SKM-1 treated with dmso at 0.1 percent for 144 hours (cell line): ENCODE results near the gene STKLD1.

Experiments
- DNase-seq: peaks from one replicate; lab custom pipeline; 2025; ENCODE audit not compliant: unreplicated experiment; lab: John Stamatoyannopoulos, UW

STKLD1 gene

DNA sequence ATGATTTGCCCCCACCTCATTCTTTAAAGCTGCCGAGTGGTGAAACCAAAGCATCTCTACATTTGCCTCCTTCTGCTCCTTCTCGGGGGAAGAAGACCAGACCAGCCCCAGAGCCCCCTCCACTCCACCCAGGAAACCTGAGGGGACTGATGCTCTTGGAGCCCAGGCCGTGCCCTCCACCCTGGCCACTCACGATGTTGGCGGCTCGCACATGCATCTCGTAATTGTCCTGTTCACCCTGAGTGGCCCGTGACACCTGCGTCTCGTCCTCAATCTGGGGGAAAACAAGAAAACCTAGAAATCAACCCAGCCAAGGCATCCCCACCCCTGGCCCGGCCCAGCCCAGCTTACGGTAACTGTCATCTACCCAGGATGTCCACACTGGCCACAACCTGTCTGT, 31.2 kb upstream of the STKLD1 start:
- no peak for DNase-seq

DNA sequence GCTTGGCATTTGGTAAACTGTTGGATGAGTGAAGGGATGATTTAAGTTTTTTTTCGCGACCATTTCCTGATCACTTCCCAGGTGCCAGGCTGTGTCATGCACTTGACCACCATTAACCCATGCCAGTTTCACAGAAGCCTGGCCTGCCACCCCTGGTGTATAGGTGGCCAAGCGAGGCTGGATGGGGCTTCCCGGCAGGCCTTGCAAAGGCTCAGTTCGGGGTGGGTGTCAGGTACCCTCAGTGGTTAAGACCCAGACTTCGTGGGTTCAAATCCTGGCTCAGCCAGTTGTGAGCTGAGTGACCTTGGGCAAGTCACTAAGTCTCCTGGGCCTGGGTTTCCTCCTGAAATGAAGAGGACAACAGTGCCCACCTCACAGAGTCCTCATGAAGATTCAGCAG, 30.6 kb upstream of the STKLD1 start:
- no peak for DNase-seq

DNA sequence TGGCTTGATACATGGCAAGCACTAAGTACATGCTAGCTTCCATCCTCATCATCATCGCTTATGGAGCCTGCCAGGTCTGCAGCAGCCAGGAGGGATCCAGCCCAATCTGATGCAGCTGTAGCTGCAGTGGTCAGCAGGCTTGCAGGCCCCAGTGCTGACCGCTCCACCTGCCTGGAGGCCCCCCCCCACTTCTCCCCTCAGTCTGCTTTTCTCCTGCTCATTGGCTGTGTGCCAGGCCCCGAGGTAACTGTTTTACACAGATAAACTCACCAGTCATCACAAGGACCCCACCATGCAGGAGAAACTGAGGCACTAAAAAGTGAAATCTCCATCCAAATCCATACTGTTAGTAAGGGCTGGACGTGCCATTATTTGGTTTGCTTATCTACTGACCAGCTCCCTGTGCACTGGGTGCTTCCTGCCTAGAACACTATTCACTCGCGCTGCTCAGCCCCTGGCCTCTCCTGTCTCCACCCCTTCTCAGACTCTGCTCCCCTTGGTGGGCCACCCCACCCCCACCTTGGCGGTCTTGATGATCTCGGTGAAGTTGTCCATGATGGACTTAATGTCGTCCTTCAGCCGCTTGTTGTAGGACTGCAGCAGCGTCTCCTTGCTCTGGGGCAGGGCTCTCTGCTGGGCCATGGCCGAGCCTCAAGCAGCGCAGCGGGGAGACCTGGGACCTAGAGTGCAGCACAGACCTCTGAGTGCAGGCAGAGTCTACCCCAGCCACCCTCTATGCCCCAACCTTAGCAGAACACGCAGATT, 30.0 kb upstream of the STKLD1 start:
- no peak for DNase-seq

DNA sequence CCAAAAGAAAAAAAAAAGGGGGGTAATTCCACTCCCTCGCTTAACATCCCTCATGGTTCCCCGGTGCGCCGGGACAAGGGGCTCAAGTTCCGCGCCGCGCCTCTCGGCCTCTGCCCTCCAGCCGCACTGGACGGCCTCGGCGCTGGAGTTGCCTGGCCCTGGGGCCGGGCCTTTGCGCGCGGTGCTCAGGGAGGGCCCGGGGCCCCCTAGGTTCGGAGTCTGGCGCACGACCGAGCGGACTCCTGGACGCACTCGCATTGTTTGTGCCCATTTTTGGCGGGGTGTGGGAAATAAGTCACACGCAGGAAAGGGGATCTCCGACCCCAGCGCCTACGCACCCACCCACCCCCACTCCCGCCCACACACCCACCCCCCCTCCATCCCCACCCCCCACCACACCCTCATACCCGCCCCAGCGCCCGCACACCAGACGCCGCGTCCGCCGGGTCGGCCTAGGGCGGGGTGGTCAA, 28.6 kb upstream of the STKLD1 start:
- DNase-seq = no peak

DNA sequence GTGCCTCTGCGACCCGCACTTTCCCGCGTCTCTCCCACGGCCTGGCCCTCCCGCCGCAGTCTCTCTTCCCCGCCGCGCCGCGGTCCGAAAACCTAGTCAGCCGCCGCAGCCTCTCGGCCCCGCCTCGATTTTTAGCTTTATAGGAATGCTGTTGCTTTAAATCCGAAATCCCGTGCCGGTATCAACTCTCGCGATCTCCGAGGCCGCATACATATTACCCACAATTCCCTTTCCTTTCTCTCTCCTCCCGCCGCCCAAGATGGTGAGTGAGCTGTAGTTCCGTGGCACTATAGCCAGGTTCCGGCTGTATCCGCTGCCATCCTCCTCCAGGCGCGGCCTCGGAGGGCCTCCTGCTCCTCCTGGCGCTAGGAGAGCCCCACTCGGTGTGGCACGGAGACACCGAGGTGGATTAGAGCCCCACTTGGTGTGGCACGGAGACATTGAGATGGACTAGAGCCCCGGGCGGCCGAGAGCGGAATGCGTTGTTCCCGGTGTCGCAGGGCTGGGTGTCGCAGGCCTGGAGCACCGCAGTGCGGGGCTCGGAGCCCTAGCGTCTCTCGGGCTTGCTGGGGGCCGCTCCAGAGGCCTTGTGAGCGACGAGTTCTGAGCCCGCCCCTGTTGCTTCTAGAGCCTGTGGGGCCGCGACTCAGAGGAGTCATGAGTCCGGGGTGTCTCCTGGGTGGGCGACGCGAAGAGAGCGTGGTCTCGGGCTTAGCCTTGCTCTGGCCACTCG, 28.0 kb upstream of the STKLD1 start, which contains the start of the genes MED22 and RPL7A:
Gene MED22, minus strand, starts transcription at position 147 of the 733 bp plus-strand sequence. CDS start 1,469 bp downstream, outside the sequence.
Gene RPL7A, plus strand, starts transcription at position 234 of the 733 bp plus-strand sequence. Its CDS starts 26 bp downstream, at position 260.
- DNase-seq = peak; percentile 94

DNA sequence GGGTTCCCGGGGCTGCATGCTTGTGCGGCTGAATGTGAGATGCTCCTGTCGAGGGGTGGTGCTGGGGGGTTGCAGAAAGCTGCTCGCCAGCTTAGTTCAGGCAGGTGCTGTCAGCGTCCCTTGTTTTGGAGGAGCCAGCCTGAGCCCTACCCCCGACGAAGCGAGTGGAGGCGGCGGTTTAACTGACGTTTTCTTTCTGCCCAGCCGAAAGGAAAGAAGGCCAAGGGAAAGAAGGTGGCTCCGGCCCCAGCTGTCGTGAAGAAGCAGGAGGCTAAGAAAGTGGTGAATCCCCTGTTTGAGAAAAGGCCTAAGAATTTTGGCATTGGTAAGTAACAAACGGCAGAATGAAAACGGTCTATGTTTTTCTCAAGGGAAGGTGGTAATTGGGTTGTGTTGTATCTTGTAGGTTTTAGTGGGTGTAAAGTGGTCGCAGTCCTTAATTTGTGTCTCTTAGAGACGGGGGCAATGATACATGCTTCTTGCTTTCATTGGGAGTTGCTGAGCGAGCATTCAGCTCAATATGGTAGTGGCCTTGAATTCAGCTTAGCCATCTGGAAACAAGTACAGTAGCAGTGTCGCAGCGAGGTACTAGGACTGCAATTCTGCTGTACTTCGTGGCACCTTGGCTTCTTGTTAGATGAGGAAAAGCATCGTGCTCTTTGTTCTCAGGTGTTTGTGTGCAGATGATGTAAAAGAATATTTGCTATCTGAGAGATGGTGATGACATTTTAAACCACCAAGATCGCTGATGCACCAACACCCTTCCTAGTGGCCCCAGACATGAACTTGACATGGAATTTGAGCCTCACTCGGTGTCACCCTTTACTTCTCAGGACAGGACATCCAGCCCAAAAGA, 27.2 kb upstream of the STKLD1 start:
- DNase-seq = no peak

DNA sequence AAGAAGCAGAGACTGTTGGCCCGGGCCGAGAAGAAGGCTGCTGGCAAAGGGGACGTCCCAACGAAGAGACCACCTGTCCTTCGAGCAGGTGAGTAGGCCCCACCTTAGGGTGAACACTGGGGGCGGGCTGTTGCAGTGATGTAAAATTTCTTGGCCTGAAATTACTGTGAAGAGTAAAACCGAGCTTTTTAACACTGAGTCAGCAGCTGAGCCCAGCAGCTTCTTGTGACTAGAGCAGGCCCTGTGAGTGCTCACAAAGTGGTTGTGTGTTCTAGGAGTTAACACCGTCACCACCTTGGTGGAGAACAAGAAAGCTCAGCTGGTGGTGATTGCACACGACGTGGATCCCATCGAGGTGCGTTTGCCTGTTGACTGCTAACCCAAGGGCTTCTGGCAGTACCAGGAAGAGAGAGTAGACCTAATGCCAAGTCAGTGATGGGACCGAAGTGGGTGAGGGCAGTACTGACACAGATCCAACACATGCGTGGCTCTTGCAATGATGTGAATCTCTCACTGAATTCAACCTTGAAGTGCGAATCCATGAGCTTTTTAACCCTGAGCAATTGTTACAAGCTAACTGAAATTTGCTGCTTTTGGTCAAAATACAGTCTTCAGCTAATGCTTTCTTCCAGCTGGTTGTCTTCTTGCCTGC, 26.1 kb upstream of the STKLD1 start:
- DNase-seq = no peak

DNA sequence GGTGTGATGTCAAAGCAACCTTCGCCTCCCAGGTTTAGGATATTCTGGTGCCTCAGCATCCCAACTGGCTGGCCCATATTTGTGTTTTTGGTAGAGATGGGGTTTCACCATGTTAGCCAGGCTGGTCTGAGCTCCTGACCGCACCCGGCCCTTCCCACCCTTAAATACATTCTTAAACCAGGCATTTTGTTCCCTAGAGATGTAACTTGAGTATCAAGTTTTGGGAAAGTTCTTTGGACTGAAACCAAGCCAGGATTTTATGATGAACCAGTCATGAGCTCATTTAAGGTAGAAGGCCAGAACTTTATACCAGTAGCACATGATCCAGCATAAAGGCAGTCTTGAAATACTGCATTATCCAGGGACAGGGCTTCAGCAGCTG, 24.6 kb upstream of the STKLD1 start:
- no peak for DNase-seq

DNA sequence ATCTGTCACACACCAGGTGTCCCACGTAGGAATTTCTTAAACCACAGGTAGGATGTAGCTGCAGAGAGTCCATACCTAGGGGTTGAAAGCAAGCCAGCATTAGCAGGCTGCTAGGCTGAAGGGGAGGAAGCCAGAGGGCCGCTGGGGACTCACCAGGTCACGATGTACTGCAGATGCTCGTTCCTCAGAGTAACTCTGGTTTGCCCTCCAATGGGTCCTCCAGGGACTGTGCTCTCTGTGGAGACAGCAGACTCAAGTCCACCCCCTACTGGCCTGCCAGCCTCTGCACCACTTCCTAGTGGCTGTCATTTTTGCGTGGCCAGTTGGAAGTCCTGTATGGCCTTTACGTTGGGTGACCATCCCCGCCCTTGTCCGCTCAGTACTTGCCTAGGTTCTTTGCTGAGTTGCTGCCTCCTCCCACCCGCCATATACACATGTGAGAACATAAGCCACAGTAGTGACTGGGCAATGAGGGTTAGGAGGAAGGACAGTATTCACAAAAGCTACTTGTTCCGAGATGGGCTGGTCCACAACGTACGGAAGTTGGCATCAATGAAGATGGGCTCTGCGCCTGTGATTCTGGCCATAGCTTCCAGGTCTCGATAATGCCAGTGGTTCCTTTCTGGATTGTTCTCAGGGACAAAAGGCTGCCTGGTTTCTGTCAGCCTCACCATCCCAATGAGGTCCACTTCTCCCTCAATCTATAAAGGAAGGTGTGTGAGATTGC, 24.1 kb upstream of the STKLD1 start:
- DNase-seq = peak; percentile 69

DNA sequence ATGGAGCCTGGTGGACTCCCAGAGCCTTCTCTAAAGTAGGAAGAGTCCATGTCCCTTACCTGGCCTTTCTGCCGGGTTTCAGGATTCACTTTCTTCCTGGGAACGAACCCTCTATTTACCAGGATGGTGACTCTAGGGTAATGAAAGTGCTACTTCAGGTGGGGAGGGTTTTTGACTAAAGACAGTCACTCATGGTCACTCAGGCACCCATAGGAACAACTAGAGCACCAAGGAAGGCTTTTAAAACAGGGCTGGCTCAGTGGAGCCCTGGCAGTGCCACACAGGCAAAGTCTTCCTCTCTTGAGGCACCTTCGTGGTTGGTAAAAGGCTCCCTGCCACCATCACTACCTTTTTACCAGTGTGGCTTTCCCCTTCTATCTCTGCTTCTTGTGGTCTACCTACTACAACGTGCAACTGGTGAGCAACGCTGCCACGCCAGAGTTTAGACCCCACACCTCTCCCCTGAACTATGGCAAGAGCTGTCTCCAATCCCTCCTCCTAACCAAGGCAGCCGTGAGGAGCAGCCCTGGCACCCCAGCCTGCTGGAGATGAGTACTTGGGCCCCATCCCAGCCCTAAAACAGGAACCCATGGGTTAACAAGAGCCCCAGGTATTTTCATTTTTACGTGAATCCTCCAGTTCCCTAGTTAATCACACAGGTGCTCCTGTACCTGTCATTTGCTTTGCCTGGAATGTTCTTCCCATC, 23.4 kb upstream of the STKLD1 start:
- no peak for DNase-seq

DNA sequence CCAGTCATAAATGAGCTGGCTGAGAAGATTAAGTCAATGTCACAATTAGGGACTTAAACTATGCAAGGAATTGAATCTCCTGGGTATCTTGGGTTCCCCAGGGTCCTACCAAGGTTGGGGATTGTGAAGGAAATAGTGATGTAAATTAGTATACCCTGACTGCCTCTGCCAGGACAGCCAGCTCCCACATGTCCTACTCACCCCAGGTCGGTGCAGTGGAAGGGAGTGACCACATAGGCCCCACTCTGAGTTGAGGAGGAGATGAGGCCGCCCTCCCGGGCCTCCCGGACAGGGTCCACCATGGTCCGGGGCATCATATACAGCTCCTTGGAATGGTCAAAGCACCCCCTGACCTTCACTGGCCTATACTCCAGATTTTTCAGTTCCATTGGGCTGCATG, 22.6 kb upstream of the STKLD1 start:
- no peak for DNase-seq

DNA sequence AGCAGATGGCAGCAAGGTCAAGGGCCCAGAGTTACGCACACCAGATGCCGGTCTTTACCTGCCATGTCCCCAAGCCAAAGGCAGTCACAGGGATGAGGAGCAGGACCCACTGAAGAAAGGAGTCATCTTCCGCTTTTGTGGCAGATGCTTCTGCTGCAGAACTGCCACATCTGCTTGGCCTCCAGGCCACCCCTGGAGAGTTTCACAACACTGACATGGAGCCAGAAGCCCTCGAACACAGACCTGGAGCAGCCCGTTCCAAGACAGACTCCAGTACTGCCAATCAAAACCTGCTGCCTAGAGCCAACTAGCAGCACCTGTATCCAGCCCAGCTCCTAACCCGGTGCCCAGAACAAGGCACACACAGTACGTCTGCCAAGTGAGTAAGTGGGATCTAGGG, 21.4 kb upstream of the STKLD1 start:
- DNase-seq = peak; percentile 19

DNA sequence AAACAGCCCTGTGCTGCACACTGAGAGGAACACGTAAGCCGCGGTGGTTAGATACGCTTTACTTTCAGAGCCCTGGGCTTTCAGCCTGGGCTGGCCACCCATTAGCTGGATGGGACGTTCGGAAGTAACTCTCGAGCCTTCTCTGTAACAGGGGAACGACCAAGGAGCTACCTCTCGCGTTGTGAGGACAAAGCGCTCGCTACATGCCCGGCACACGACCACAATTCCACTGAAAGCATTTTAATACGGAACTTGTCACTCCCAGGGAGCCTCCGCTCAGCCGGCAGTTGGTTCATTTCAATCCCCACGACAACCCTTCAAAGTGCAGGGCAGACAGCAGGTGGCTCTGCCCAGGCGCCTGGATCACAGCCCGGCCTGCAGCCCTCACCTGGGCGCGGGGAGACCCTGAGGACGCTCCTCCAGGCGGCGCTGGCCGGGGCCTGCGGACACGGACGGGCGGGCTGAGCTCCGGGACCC, 20.2 kb upstream of the STKLD1 start:
- no peak for DNase-seq

DNA sequence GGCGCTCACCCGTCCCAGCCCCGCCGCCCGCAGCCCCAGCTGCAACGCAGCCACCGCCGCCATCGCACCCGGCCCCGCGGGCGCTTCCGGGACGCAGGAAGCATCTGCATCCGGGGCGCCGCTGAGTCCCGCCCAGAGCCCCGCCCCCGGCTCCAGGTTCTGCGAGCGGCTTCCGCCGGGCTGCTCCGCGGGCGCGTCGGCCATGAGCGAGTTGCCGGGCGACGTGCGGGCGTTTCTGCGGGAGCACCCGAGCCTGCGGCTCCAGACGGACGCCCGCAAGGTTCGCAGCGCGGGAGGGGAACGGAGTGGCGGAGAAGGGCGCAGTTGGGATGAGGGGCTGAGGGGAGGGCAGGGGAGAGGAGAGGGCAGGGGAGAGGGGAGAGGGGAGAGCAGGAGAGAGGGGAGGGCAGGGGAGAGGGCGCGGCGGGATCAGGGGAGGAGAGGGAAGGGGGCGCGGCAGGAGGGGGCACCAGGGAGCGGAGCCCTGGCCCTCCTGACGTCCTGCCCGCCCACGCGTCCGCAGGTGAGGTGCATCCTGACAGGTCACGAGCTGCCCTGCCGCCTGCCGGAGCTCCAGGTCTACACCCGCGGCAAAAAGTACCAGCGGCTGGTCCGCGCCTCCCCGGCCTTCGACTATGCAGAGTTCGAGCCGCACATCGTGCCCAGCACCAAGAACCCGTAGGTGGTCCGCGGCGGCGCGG, 19.6 kb upstream of the STKLD1 start, which contains the start of the genes SURF1 and SURF2:
Gene SURF1, minus strand, starts transcription at position 97 of the 701 bp plus-strand sequence. Its CDS starts 34 bp downstream, at position 63.
Gene SURF2, plus strand, starts transcription at position 160 of the 701 bp plus-strand sequence. Its CDS starts 43 bp downstream, at position 203.
- DNase-seq = peak; percentile 75

DNA sequence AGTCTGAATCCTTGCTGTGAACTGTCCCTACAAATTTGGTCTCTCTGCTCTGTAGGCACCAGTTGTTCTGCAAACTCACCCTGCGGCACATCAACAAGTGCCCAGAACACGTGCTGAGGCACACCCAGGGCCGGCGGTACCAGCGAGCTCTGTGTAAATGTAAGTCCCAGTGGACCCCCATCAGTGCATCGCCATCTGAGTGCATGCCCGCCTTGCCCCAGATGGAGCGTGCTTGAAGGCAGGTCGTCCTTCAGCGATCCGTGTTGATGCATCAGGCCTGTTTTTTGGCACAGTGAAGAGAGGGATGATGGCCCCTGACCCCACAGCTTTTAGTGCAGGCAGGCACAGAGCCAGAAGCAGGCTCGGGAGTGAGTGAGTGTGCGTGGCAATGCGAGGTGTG, 18.5 kb upstream of the STKLD1 start:
- no peak for DNase-seq

DNA sequence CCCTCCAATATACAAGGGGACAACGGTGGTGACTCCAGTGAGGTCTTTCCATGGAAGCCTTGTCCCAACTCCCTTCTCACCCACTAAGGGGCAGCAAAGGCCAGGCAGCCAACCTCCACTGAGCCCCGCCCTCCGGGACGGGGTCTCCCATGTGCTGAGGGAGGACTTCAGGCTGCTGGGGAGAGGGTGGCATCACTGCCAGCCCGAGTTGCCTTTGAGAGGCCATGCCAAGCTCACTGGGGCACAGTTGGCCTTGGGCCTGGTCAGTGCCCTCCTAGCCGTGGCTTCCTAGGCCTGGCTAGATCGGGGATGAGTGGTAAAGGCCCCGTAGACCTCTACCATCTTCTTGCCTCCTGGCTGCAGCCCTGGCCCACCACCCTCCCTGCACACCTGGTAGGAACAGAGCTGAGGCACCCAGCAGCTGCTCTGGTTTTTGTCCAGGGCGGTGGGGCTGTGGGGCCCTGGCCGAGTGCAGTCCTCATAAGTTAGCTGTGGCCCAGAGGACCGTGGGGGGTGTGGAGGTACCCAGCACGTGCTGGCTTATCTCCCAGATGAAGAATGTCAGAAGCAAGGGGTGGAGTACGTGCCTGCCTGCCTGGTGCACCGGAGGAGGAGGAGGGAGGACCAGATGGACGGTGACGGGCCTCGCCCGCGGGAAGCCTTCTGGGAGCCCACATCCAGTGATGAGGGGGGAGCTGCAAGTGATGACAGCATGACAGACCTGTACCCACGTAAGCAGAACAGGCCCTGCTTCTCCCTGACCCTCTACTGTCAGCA, 16.6 kb upstream of the STKLD1 start:
- DNase-seq = no peak
